ENCODE data around the gene CADM1.

DNA sequence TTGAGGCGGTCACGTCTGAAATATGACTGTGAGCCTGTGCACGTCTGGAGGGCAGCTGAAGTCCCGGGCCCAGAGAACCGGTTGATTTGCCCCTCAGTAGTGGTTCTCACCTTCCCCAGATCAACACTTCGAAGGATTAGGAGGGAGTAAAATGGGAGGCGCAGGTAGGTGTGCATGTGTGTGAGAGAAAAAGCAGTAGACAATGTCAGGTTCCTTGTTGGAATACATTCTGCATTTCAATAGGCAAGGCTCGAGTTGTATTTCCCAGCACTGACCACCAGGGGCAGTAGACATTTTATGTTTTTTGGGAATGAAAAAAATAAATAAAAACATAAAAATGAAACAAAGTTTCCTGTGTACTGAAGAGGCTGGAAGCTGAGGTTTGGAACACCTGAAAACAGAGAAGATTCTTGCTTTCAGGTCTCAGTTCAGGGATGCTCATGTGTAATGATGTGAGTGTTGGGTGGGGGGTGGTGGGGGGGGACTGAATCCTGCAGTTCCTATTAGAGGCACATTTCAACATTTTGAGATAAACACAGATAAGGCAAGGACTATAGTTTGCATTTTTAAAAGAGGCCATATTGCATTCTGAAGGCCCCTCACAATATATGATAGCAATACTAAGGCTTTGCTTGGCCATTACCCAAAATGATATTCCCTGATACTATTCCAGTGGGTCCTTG, 333.9 kb downstream of the CADM1 start:
- TF ChIP-seq POLR2AphosphoS5 (IDR thresholded peaks at IDR 0.05; ENCODE audit: borderline replicate concordance, low read depth, low read length) (no peak), EZH2 (IDR thresholded peaks at IDR 0.05) (no peak), FOXP2 (optimal IDR thresholded peaks at IDR 0.05; ENCODE audit: control extremely low read depth, extremely low read length, insufficient read depth) (no peak)

Measured in SK-N-MC (cell line).